ENCODE data around the gene FHOD3. TPM values are rescaled to one million over a fixed set of nuclear protein-coding genes. Genes with fewer than 3 reads are reported as not detected.

FHOD3 gene
- total and polyA plus RNA-seq, 2 of the 8 experiments (the other 6 are each of a cell fraction or from before 2014, with no cell fraction given) = 9.7 to 10.5 TPM

DNA sequence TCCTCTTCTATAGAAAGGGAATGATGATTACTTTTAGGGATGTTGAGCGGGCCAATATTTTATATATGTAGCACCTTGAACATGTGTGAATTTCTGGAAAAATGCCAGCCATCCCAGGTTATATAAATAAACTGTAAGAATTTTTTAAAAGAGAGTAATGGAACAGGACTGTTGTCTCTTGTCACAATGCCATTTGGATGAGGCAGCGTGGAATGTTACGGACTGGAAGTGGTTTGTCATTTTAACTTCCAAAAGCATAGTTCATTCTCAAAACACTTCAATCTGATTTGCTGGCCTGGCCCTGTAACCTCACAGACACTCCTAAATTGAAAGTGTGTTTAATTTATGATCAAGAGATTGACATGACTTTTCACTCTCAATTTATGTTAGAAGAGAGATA lies 460.5 kb downstream of the FHOD3 start:
- Histone ChIP-seq H4K5ac (ENCODE audit: insufficient read length, low read depth, low read length) (no peak overlapping the region), H2BK20ac (ENCODE audit: low read length) (no peak overlapping the region), H3K56ac (replicated peaks; ENCODE audit: insufficient read length, low read depth, low read length) (no peak overlapping the region), H3K4ac (replicated peaks; ENCODE audit: insufficient read length, low read depth, low read length) (no peak overlapping the region), H3K23ac (ENCODE audit: insufficient read length) (no peak overlapping the region), H4K8ac (ENCODE audit: extremely low read depth, insufficient read depth, low read length) (no peak overlapping the region), H3K27me3 (replicated peaks in 1 of 4; ENCODE audit: control insufficient read depth in 3 of 4, extremely low read depth in 1 of 4, insufficient read depth in 3 of 4, low read length in 3 of 4) (no peaks in the 10 kb centered on the region), H2BK12ac (ENCODE audit: low read depth, low read length) (no peak overlapping the region), H3K79me2 (ENCODE audit: control insufficient read depth in 1 of 2, insufficient read depth in 2 of 2, low read length in 2 of 2) (no peaks in the 10 kb centered on the region), H3K9ac (replicated peaks in 1 of 4; ENCODE audit: extremely low read depth in 1 of 4, low read depth in 3 of 4, low read length in 3 of 4) (no peak overlapping the region), H3K14ac (ENCODE audit: insufficient read length) (no peak overlapping the region), H3K4me1 (replicated peaks in 1 of 4; ENCODE audit: control insufficient read depth in 3 of 4, insufficient read depth in 4 of 4, low read length in 3 of 4) (peaks cover 0 to 3% (median under 1%) of the 10 kb centered on the region in 4 experiments; a peak in 1 of 7 replicates), H3K4me2 (ENCODE audit: insufficient read depth in 1 of 2, low read depth in 2 of 2, low read length in 2 of 2) (no peak overlapping the region), H3K18ac (ENCODE audit: extremely low read depth, low read length) (no peak overlapping the region), H4K91ac (replicated peaks; ENCODE audit: insufficient read length, low read length) (no peak overlapping the region), H3K9me3 (ENCODE audit: insufficient read depth in 2 of 2, low read depth in 1 of 2, low read length in 1 of 2) (no peaks in the 10 kb centered on the region; a peak in 1 of 4 replicates), H4K20me1 (replicated peaks in 1 of 2; ENCODE audit: control insufficient read depth in 1 of 2, insufficient read depth in 2 of 2, low read length in 2 of 2) (no peaks in the 10 kb centered on the region), H3K79me1 (ENCODE audit: low read depth, low read length) (no peaks in the 10 kb centered on the region), H2BK5ac (ENCODE audit: low read depth, low read length) (no peak overlapping the region), H2AFZ (ENCODE audit: low read length) (no peak overlapping the region), H2BK120ac (replicated peaks; ENCODE audit: low read depth, low read length) (no peak overlapping the region), H2BK15ac (ENCODE audit: low read length) (no peak overlapping the region), H3K4me3 (ENCODE audit: extremely low read depth in 1 of 4, insufficient read depth in 2 of 4, low read depth in 3 of 4, low read length in 4 of 4) (no peak overlapping the region), H2AK5ac (ENCODE audit: low read depth, low read length) (no peak overlapping the region), H3K36me3 (ENCODE audit: control insufficient read depth in 2 of 4, insufficient read depth in 4 of 4, low read length in 3 of 4) (no peaks in the 10 kb centered on the region), H3K23me2 (ENCODE audit: low read depth, low read length) (no peaks in the 10 kb centered on the region), H3K27ac (ENCODE audit: low read depth, low read length) (no peak overlapping the region)
- CTCF ChIA-PET (ENCODE audit: partially characterized antibody) = interaction anchor here (0.5 to 3.5 kb wide), 15 partner anchors 10 to 456 kb away, joined by 3 to 39 read pairs (median 5); no protein-coding TSS in a partner anchor
- POLR2A ChIA-PET (ENCODE audit: partially characterized antibody) = no interaction called here
- DNase-seq (ENCODE audit: low read depth in 1 of 2, low spot score in 2 of 2) (no peak), FAIRE-seq (no peak)
- WGBS, 2 experiments (ENCODE audit: extremely low coverage in 1 of 2, insufficient coverage in 1 of 2, insufficient read length in 1 of 2, insufficient replicate concordance in 2 of 2, low coverage in 1 of 2, low lambda C conversion rate in 2 of 2, missing lambda C conversion rate in 1 of 2) = 96% methylated on average over 3 of the region's 3 CpGs; no CpG with 5 or more reads in 1 of the 2 experiments
- TF ChIP-seq NRF1 (IDR thresholded peaks at IDR 0.05; ENCODE audit: low read depth, low read length) (no peak), HDAC6 (IDR thresholded peaks at IDR 0.05; ENCODE audit: low read depth, low read length) (no peak), RFX5 (IDR thresholded peaks at IDR 0.05; ENCODE audit: borderline replicate concordance, low read depth, low read length) (no peak), CHD1 (IDR thresholded peaks at IDR 0.05; ENCODE audit: low read depth, low read length) (no peak), NANOG (IDR thresholded peaks at IDR 0.05; ENCODE audit: insufficient read depth, low read depth, low read length, poor library complexity, severe bottlenecking) (no peak), ASH2L (IDR thresholded peaks at IDR 0.05; ENCODE audit: low read length) (no peak), GTF2F1 (IDR thresholded peaks at IDR 0.05; ENCODE audit: borderline replicate concordance, low read depth, low read length) (no peak), KDM5A (IDR thresholded peaks at IDR 0.05; ENCODE audit: low read length) (no peak)
- TF ChIP-seq, protein P1, sequence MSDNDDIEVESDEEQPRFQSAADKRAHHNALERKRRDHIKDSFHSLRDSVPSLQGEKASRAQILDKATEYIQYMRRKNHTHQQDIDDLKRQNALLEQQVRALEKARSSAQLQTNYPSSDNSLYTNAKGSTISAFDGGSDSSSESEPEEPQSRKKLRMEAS (IDR thresholded peaks at IDR 0.05) = no peak
